GM21723 (cell line): ENCODE measurements around the gene NOD2.

Experiments
- ATAC-seq: cut with Tn5 transposase; IDR thresholded peaks from one replicate; pipeline ENCODE4 v1.9.1; 2021; ENCODE audit warnings: mild to moderate bottlenecking, moderate library complexity; ENCODE audit not compliant: unreplicated experiment

NOD2 gene

GRCh38 chr16:50669741-50670140, 23.7 kb upstream of the NOD2 start:
- no peak for ATAC-seq

DNA sequence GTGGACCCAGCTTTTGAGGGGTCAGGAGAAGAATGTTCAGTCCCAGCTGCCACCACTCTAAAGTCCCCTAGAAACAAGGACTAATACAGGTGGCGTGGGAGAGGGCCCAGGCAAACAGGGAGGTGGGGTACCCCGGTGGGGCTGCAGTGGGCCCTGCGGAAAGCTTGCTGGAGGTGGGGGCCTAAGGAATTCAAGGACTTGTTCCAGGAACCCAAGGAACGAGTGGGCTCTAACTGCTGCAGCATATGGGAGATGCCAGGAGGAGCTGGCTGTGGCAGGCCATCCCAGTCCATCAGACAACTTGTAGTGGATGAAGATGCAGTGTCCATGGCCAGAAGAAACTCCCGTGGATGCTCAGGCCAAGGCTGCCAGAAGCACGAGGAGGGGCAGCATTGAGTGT, 22.9 kb upstream of the NOD2 start:
- ATAC-seq, result no peak

- ATAC-seq, result no peak
Observed at GRCh38 chr16:50671644-50672260, 21.7 kb upstream of the NOD2 start.

DNA sequence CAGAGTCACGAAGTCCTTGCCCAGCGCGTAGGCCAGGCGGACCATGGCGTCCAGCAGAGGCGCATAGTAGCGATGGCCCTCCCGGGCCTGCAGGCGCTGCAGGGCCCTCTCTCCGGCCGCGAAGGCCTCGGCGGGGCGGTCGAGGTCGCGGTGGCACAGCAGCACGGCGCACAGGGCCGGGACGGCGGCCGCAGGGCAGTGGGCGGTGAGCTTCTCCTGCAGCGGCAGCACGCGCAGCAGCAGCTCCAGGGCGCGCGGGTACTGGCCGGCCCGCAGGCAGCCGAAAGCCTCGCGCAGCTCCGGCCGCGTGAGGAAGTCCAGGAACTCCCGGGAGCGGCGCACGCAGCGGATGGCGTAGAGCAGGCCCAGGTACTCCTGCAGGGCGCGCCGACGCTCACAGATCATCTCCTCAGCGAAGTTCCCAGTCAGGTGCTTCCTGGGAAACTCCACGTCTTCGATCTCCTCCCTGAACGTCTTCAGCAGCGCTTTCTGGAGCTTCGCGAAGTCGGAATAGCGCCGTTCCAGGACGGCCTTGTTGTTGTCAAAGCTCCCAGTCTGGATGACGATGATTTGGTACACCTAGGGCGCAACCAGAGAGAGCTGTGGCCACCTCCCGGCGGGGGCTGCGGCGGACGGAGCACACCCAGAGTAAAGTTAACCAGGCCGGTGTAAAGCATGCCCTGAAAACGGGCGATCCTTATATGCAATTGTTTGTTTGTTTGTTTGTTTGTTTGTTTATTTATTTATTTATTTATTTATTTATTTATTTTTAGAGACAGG, 19.7 kb upstream of the NOD2 start:
- no peak for ATAC-seq

- ATAC-seq, result no peak
Observed at GRCh38 chr16:50674831-50675230, 18.6 kb upstream of the NOD2 start.

DNA sequence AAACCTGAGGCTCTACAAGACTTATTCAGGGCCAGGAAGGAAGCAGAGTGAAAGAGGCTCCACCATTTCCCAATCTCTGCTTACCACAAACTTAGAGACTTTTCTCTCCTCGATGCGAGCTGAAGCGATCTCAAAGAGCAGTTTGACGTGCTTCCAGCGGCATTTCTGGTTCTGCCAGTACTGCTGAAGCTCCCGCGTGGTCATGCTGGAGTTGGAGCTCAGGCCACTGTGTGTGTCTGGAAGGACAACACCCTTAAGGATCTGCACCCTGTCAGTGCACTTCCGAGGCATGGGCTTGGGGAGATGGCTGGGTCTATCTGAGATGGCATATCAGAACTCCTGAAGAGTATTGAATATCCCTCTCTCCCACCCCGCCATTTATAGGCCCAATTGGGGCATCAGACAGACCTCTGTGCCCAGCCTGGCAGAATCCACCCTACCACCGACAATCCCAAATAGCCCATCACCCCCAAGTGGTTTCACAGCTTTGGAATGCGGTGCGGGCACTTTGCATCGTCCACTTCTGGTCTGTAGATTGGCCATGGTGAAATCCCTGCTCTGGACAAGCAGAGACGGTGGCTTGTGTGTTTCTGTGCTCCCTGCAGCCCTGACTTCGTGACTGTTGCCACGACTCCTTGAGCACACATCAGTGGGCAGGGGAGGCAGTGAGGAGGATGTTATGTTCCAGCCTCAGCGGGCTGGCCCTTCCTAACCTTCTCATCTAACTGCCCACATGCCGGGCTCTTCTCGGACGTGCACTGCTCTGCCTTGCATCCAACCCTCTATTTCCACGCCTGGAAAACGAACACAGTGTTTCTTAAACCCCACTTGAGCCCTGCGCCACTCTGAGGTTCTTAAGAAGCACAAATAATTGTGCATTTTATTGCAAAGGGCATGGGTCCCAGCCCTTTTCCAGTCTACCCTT, 17.5 kb upstream of the NOD2 start:
- no peak for ATAC-seq

DNA sequence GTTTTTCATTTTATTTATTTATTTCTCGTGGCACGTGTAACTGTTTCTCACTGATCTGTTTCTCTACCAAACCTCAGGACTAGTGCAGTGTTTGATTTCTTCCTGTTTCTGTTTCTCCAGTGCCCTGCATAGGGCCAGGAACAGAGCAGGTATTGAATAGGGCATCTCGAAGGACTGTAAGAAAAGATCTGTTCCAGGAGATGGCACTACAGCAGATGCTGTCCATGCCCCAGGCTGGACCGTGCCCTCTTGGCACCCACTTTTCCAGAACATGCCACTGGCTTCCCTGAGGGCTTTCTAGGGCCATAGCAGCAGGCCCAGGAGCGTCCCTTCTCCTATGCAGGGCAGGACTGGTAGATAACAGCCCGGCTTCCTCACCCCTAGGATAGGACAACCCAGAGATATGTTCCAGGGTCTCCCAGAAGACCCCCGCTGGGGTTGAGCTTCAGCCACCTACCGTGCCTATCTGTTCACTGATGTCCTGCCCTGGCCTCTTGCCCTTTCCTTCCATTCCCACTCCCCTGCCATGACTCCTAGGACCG, 16.7 kb upstream of the NOD2 start:
- ATAC-seq, result no peak

DNA sequence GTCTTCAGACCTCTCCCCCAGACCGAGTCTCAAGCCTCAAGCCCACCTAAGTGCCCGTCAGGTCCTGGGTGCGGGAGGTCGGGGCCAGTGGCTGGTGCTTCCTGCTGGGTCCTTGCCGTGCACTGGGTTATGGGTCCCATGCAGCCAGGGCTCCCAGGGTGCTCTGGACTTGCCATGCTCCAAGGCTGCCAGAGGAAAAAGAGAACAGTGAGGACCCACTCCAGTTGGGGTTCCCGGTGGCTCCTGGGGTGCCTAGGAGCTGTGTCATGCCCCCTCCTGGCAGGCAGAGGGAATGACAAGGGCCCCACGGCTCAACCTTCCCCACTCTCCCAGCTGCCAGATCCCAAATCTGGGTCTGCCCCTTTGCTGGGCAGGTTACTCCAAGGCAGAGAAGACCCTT, 16.1 kb upstream of the NOD2 start:
- no peak for ATAC-seq

DNA sequence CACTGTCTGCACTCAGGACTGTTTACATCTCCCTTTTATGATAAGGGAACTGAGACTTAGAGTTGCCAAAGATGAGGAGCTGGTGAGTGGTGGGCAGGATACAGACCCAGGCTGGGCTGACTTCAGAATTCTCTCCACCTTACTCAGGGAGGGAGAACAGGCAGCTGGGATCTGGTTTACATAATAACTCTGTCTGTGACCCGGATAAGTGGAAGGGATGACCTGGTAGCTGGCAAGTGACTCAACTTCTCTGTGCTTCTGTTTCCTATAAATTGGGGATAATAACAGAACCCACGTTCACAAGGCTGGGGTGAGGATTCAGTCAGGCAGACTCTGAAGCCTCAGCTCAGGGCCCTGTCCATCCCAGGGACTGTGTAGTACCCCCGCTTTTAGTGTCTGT, 14.9 kb upstream of the NOD2 start:
- no peak for ATAC-seq

DNA sequence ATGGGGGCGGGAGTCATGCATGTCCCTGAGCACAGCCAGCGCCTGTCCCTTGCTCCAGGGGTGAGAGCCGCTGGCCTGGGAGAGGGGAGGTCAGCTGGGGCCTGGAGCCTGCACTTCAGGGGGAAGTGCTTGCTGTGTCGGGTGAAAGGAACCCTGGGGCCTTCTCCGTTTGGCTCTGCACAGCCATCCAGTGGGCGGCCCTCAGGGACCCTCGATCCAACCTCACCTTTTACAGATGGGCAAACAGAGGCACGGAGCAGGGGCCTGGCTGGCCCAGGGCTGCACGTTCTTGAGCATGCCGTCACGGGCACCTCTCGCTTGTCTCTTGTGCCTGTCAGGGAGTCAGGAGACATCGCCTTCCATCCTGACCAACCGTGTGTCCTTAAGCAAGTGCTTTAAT, 14.1 kb upstream of the NOD2 start:
- ATAC-seq, result no peak

DNA sequence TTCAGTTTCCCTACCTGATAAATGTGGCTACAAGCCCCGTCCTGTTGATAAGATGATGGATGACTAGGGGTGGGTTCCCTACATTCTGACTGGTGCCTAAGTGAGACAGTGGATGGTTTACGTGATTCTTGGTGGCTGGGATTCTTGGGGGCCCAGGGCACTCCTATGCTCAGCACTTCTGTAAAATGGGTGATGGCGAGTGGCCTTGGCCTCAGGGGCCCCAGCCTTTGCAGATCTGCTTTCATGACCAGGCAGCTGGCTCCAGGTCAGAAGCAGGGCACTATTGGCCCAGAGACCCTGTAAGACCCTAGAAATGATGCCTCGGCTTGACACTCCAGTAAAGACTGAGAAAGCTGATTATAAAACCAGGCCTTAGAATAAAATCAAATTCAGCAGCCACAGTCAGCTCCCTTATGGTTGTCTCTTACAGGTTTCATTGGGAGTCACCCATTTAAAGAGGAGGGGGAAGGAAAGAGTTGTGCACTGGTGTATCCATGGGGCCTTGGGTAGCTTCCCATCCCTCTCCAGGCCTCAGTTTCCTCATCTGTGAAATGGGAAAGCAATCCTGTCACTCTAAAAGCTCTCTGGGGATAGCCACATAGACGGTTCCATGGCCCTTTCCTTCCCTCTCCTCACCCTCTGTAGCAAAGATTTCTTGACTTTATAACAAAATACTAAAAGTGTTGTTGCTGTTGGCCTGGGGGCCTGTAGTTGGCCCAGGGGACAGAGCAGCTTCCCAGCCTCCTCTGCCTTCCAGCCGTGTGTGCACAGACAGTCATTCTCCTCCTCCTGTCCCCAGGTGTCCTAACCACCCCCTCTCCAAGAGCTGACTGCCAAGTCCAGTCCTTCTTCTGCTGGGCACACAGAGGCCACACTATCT, 13.5 kb upstream of the NOD2 start:
- ATAC-seq, result no peak

DNA sequence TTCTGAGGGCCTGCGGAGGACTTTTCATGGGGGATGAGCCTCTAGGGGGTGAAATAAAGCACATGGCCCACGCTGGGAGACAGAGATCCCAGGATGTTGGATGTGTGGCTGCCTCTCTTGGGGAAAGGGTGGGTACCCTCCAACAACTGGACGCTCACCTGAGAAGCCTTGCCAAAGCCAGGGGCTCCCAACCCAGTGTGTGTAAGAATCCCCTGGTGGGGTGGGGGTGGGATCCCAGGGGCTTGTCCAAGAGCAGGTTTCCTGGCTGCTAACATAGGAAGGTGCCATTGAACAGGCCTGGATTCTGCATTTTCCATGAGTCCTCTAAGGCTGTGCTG, 12.9 kb upstream of the NOD2 start:
- no peak for ATAC-seq

- peak; percentile 64 for ATAC-seq
Observed at GRCh38 chr16:50681021-50681885, 12.2 kb upstream of the NOD2 start, which contains the start of gene SNX20. Gene SNX20, minus strand, starts transcription at chr16:50681312. Its CDS starts 3,786 bp downstream, at chr16:50677526.

- ATAC-seq, result peak; percentile 74
Observed at GRCh38 chr16:50683689-50684374, 9.6 kb upstream of the NOD2 start.

DNA sequence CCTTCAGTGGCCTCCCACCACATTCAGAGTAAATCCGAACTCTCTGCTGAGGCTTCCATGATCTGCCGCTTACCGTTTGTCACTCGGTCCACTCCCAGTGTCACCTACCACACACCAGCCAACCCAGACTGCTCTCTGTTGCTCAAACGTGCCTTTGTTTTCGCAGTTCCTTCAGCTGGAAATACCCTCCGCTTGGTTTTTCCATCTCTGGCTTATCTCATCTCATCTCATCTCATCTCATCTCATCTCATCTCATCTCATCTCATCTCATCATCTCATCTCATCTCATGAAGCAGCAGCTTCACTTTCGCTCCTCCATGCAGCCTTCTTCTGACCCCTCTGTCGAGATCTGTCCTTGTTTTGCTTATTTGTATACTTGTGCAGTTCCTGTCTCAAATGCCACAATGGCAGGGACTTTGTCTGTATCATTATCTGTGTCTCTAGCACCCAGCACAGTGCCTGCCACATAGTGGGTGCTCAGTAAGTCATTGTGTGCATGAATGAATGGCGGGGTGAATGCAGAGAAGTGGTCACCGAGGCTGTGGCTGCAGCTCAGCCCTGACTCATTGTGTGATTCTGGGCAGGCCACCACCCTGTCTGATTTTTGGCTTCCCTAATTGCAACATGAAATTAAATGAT, 8.5 kb upstream of the NOD2 start:
- no peak for ATAC-seq

- no peak for ATAC-seq
Observed at GRCh38 chr16:50685462-50686063, 7.8 kb upstream of the NOD2 start.

- no peak for ATAC-seq
Observed at GRCh38 chr16:50688083-50688482, 5.3 kb upstream of the NOD2 start.

- no peak for ATAC-seq
Observed at GRCh38 chr16:50688867-50689266, 4.5 kb upstream of the NOD2 start.
